Measurements from ENCODE around the gene KAZN.

Gene KAZN

DNA sequence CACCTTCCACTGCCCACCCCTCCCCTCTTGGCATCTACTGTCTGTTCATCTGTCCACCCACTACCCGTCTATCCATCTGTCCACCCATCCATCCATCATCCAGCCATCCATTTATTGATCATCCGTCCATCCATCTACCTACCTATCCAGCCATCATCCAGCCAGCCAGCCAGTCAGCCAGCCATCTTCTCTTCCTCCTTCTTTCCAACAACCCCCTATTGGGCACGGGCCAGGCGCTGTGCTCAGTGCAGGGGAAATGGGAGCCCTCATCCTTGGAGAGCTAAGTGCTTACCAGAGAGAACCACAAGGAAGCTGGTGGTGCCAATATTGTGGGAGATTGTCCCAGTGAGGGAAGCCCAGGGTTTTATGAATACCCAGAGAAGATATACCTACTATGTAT lies 503.3 kb downstream of the KAZN start:
- peaks cover 33% of the 10 kb centered on the region for H3K27me3 ChIP-seq (ENCODE audit: insufficient read depth, low read length)
- H3K9me3 ChIP-seq (ENCODE audit: insufficient read depth, low read depth, low read length): no peaks in the 10 kb centered on the region
- H3K9ac ChIP-seq (ENCODE audit: low read depth, low read length): no peak overlapping the region
- H3K36me3 ChIP-seq (ENCODE audit: insufficient read depth, low read depth, low read length): no peaks in the 10 kb centered on the region
- H3K27ac ChIP-seq (ENCODE audit: low read length): no peak overlapping the region
- no peak overlapping the region for H3K4me3 ChIP-seq (ENCODE audit: low read length)
- H3K4me1 ChIP-seq (ENCODE audit: insufficient read depth, low read length): peaks cover 3% of the 10 kb centered on the region

DNA sequence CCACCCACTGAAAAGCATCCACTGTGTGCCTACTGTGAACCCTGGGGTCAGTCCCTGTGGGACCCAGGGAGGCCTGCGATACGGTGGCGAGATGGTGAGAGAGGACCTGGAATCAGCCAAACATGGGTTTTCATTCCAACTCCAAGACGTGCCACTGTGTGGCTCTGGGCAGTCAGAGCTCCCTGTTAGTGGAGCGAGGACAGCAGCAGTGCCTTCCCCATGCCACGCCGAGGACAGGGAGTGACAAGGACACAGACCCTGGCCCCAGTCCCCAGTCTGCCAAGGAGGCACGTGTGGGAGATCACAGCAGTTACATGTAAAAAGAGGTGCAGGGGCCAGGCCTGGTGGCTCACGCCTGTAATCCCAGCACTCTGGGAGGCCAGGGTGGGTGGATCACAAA lies 504.2 kb downstream of the KAZN start:
- Histone ChIP-seq H3K9ac (ENCODE audit: low read depth, low read length) (no peak overlapping the region), H3K27ac (ENCODE audit: low read length) (no peak overlapping the region), H3K27me3 (ENCODE audit: insufficient read depth, low read length) (peaks cover 33% of the 10 kb centered on the region), H3K9me3 (ENCODE audit: insufficient read depth, low read depth, low read length) (no peaks in the 10 kb centered on the region), H3K4me1 (ENCODE audit: insufficient read depth, low read length) (peaks cover 4% of the 10 kb centered on the region), H3K36me3 (ENCODE audit: insufficient read depth, low read depth, low read length) (no peaks in the 10 kb centered on the region), H3K4me3 (ENCODE audit: low read length) (no peak overlapping the region)

DNA sequence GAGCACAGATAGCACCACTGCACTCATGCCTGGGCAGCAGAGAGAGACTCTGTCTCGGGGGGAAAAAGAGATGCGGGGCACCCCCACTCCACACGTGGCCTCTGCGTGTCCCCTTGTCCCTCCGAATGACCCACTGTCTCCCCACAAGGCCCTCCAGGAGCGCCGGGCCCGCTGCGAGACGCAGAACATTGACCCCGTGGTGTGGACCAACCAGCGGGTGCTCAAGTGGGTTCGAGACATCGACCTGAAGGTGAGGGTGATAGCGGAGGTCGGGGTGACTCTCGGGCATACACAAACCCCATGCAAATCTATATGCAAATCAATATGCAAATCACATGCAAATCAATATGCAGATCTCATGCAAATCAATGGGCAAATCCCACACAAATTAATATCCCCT lies 504.7 kb downstream of the KAZN start:
- H3K4me3 ChIP-seq (ENCODE audit: low read length): no peak overlapping the region; the same call in 1 of the 2 replicates
- no peak overlapping the region for H3K27ac ChIP-seq (ENCODE audit: low read length)
- H3K9me3 ChIP-seq (ENCODE audit: insufficient read depth, low read depth, low read length): no peaks in the 10 kb centered on the region
- no peaks in the 10 kb centered on the region for H3K36me3 ChIP-seq (ENCODE audit: insufficient read depth, low read depth, low read length)
- no peak overlapping the region for H3K9ac ChIP-seq (ENCODE audit: low read depth, low read length)
- H3K27me3 ChIP-seq (ENCODE audit: insufficient read depth, low read length): peaks cover 33% of the 10 kb centered on the region
- peaks cover 9% of the 10 kb centered on the region for H3K4me1 ChIP-seq (ENCODE audit: insufficient read depth, low read length)

DNA sequence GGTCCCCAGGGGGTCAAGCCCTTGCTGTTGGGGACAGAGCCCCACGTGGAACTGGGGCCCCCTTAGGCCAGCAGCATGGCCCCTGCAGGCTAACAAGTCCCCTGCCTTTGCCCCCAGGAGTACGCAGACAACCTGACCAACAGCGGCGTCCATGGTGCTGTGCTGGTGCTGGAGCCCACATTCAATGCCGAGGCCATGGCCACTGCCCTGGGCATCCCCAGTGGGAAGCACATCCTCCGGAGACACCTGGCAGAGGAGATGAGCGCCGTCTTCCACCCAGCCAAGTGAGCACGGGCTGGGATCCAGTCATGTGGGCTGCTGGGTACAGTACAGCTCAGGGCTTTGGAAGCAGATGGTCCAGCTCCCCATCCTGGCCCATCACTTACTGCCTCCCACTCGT lies 505.4 kb downstream of the KAZN start:
- Histone ChIP-seq H3K27me3 (ENCODE audit: insufficient read depth, low read length) (peaks cover 28% of the 10 kb centered on the region), H3K27ac (ENCODE audit: low read length) (no peak overlapping the region), H3K4me3 (ENCODE audit: low read length) (no peak overlapping the region), H3K36me3 (ENCODE audit: insufficient read depth, low read depth, low read length) (no peaks in the 10 kb centered on the region), H3K9ac (ENCODE audit: low read depth, low read length) (no peak overlapping the region), H3K4me1 (ENCODE audit: insufficient read depth, low read length) (peaks cover 14% of the 10 kb centered on the region), H3K9me3 (ENCODE audit: insufficient read depth, low read depth, low read length) (no peaks in the 10 kb centered on the region)

DNA sequence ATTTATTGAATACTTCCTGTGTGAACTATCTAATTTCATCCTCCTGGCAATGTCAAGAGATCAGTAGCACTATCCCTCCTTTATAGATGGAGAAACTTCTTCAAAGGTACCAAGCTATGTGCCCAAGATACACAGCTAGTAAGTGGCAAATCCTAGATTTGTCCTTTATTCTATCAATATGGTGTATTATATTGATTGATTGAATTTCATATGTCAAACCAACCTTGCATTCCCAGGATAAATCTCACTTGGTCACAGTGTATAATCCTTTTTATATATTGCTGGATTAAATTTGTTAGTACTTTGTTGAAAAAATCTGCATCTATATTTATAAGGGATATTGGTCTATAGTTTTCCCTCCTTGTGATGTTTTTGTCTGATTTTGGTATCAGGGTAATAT lies 506.3 kb downstream of the KAZN start:
- peaks cover 21% of the 10 kb centered on the region for H3K27me3 ChIP-seq (ENCODE audit: insufficient read depth, low read length)
- H3K36me3 ChIP-seq (ENCODE audit: insufficient read depth, low read depth, low read length): no peaks in the 10 kb centered on the region
- H3K4me1 ChIP-seq (ENCODE audit: insufficient read depth, low read length): peaks cover 14% of the 10 kb centered on the region
- H3K9me3 ChIP-seq (ENCODE audit: insufficient read depth, low read depth, low read length): no peaks in the 10 kb centered on the region
- H3K27ac ChIP-seq (ENCODE audit: low read length): no peak overlapping the region
- H3K4me3 ChIP-seq (ENCODE audit: low read length): no peak overlapping the region
- no peak overlapping the region for H3K9ac ChIP-seq (ENCODE audit: low read depth, low read length)

DNA sequence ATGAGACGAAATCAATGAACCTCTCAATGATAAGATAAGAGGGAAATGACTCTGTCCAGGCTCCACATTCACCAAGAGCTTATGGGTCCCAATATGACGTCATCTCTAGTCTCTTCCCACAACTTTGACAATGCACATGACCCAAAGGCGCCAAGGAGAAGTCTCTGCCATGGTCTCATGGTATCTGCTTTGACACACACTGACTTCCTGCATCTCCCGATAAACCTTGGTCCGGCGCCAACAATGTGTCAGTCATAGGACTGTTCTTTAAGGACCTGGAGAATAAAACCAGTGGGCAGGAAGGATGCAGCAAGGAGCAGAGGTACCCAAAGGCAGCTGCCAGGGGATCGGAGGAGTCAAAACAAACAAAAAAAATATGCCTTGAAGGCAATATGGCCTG lies 508.1 kb downstream of the KAZN start:
- H3K4me1 ChIP-seq (ENCODE audit: insufficient read depth, low read length): peaks cover 11% of the 10 kb centered on the region; the same call in 1 of the 2 replicates
- no peak overlapping the region for H3K9ac ChIP-seq (ENCODE audit: low read depth, low read length)
- H3K9me3 ChIP-seq (ENCODE audit: insufficient read depth, low read depth, low read length): no peaks in the 10 kb centered on the region

DNA sequence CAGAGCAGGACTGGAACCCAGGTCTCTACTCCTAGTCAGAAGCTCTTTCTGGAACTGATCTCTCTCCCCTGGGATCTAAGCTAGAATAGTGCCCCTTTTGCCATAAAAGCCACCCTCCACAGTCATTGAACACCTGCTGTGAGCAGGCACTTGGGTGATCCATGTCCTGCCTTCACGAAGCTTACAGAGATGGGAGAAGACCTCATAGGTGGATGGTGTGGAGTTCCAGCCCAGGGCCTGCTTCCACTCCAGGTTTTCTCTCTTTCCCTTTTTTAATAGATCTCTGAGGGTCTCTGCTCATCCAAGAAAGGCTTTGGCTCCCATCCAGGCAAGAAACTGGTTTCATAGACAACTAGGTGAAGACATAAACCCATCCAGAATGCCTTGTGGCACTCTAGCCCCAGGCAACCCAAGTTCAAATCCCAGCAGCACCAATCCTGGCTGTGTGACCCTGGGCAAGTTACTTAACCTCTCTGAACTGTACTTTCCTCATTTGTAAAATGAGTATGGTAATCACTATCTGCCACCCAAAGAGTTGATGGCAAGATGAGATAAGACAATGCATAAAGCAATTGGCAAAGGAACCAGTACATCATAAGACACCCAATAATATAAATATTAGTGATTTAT lies 508.7 kb downstream of the KAZN start:
- Histone ChIP-seq H3K27ac (ENCODE audit: low read length) (no peak overlapping the region), H3K36me3 (ENCODE audit: insufficient read depth, low read depth, low read length) (no peaks in the 10 kb centered on the region), H3K4me3 (ENCODE audit: low read length) (no peak overlapping the region), H3K9me3 (ENCODE audit: insufficient read depth, low read depth, low read length) (no peaks in the 10 kb centered on the region), H3K9ac (ENCODE audit: low read depth, low read length) (no peak overlapping the region), H3K4me1 (ENCODE audit: insufficient read depth, low read length) (peaks cover 16% of the 10 kb centered on the region; the same call in 1 of the 2 replicates), H3K27me3 (ENCODE audit: insufficient read depth, low read length) (no peaks in the 10 kb centered on the region)

More for the DNA sequence above, 508.1 kb downstream of the KAZN start:
- Histone ChIP-seq H3K4me3 (ENCODE audit: low read length) (no peak overlapping the region), H3K27me3 (ENCODE audit: insufficient read depth, low read length) (peaks cover 4% of the 10 kb centered on the region), H3K27ac (ENCODE audit: low read length) (no peak overlapping the region), H3K36me3 (ENCODE audit: insufficient read depth, low read depth, low read length) (no peaks in the 10 kb centered on the region)

DNA sequence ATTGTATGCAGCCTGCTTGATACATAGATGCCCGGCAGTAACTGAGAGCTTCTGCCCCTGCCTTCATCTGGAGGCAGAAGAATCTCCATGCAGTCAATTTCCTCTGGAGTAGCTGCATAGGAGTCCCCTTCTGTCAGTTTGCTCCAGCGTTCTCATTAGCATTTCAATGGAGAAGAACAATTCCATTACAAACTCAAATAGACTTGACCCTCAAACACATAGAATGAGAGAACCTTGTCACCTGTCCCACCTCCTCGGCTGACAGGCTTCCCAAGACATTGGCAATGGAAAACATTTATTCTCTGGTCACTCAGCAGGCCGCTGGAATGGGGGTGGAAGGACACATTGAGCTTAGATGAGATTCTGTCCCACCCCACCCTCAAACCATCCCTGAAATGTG lies 509.4 kb downstream of the KAZN start:
- H3K27me3 ChIP-seq (ENCODE audit: insufficient read depth, low read length): no peaks in the 10 kb centered on the region
- H3K9me3 ChIP-seq (ENCODE audit: insufficient read depth, low read depth, low read length): no peaks in the 10 kb centered on the region
- no peak overlapping the region for H3K9ac ChIP-seq (ENCODE audit: low read depth, low read length)
- peaks cover 23% of the 10 kb centered on the region; the same call in 1 of the 2 replicates for H3K4me1 ChIP-seq (ENCODE audit: insufficient read depth, low read length)
- H3K27ac ChIP-seq (ENCODE audit: low read length): no peak overlapping the region
- no peaks in the 10 kb centered on the region for H3K36me3 ChIP-seq (ENCODE audit: insufficient read depth, low read depth, low read length)
- peak overlapping the region; percentile 17; the same call in 1 of the 2 replicates for H3K4me3 ChIP-seq (ENCODE audit: low read length)

DNA sequence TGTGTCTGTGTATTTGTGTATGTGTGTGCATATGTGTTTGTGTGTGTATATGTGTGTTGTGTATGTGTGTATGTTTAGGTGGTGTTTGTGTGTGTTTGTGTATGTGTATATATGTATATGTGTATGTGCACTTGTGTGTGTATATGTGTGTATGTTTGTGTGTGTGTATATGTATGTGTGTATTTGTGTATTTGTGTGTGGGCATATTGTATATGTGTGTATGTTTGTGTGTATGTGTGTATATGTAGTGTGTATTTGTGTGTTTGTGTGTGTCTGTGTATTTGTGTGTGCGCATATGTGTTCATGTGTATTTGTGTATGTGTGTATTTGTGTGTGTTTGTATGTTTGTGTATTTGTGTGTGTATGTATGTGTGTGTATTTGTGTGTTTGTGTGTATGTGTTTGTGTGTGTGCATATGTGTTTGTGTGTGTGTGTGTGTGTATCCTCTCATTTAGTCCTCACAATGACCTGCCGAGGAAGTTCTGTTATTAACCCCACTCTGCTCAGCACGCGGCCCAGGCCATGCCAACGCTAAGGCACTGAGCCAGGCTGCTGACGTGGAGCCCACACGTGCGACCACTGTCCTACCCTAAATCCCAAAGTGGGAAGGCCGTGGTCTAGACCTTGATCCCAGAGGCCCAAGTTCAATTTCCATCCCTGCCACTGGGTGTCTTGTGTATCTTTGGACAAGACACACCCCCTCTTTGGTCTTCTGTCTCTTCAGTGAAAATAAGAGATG lies 511.8 kb downstream of the KAZN start:
- no peaks in the 10 kb centered on the region for H3K27me3 ChIP-seq (ENCODE audit: insufficient read depth, low read length)
- H3K9me3 ChIP-seq (ENCODE audit: insufficient read depth, low read depth, low read length): no peaks in the 10 kb centered on the region
- H3K36me3 ChIP-seq (ENCODE audit: insufficient read depth, low read depth, low read length): no peaks in the 10 kb centered on the region
- H3K9ac ChIP-seq (ENCODE audit: low read depth, low read length): no peak overlapping the region
- no peak overlapping the region for H3K27ac ChIP-seq (ENCODE audit: low read length)
- H3K4me3 ChIP-seq (ENCODE audit: low read length): no peak overlapping the region
- H3K4me1 ChIP-seq (ENCODE audit: insufficient read depth, low read length): peaks cover 28% of the 10 kb centered on the region; the same call in 1 of the 2 replicates

DNA sequence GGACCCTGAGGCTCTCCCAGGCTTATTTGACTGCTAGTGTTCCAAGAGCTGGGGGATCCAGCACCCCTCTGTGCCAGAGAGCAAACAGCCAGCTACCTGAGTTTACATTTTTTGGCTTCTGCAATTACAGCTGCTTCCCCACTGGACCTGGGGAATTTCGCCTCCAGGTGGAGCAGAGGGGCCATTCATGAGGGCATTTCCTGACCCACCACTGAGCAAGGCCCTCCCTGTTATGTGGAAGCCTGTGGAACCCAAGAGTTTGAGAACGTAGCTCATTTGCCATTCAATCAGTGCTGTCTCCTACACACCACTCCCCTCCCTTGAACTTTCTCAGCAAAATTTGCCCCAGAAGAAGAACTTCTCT lies 512.4 kb downstream of the KAZN start:
- H3K4me3 ChIP-seq (ENCODE audit: low read length): no peak overlapping the region
- H3K27me3 ChIP-seq (ENCODE audit: insufficient read depth, low read length): no peaks in the 10 kb centered on the region
- no peaks in the 10 kb centered on the region for H3K9me3 ChIP-seq (ENCODE audit: insufficient read depth, low read depth, low read length)
- H3K36me3 ChIP-seq (ENCODE audit: insufficient read depth, low read depth, low read length): no peaks in the 10 kb centered on the region
- no peak overlapping the region for H3K9ac ChIP-seq (ENCODE audit: low read depth, low read length)
- no peak overlapping the region for H3K27ac ChIP-seq (ENCODE audit: low read length)
- H3K4me1 ChIP-seq (ENCODE audit: insufficient read depth, low read length): peaks cover 28% of the 10 kb centered on the region; the same call in 1 of the 2 replicates

DNA sequence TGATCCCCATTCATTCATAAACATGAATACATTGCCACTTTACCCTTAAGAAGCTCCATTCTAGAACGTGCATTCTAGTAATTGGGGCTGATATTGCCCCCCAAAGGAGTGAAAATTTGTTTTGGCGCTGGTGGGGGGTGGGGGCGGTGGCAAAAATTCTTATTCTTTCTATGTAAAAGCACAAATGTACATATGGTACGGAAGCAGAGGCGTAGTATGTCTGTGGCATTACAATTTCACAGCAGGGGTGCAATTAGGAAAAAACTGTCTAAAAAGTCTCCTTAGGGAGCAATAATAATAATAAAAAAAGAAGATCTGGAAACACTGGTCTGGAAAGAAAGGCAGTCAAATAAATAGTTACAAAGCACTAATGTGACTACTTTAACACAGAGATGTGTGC lies 514.7 kb downstream of the KAZN start:
- Histone ChIP-seq H3K9me3 (ENCODE audit: insufficient read depth, low read depth, low read length) (no peaks in the 10 kb centered on the region), H3K9ac (ENCODE audit: low read depth, low read length) (no peak overlapping the region), H3K27ac (ENCODE audit: low read length) (no peak overlapping the region), H3K27me3 (ENCODE audit: insufficient read depth, low read length) (no peaks in the 10 kb centered on the region), H3K36me3 (ENCODE audit: insufficient read depth, low read depth, low read length) (no peaks in the 10 kb centered on the region), H3K4me3 (ENCODE audit: low read length) (no peak overlapping the region), H3K4me1 (ENCODE audit: insufficient read depth, low read length) (peaks cover 23% of the 10 kb centered on the region; the same call in 1 of the 2 replicates)

DNA sequence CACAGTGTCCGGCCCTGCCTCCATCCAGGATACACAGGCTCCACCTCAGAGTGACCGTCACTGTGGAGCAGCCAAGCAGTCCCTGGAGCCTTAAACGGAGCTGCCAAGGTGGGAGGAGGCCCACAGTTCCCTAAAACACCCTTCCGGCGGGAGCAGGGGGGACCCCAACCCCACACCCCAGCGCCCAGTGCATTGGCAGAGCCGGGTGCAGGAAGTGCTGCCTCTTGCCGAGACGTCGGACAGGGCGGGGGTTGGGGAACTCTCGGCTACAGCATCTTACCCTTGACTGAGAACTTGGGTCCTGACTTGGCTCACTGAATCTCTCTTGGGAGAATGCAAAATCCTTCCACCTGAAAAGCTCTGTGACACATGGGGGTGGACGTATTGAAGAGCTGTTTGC lies 516.4 kb downstream of the KAZN start:
- Histone ChIP-seq H3K4me3 (ENCODE audit: low read length) (no peak overlapping the region), H3K4me1 (ENCODE audit: insufficient read depth, low read length) (peaks cover 18% of the 10 kb centered on the region; the same call in 1 of the 2 replicates), H3K27ac (ENCODE audit: low read length) (no peak overlapping the region), H3K9ac (ENCODE audit: low read depth, low read length) (no peak overlapping the region), H3K36me3 (ENCODE audit: insufficient read depth, low read depth, low read length) (no peaks in the 10 kb centered on the region), H3K9me3 (ENCODE audit: insufficient read depth, low read depth, low read length) (no peaks in the 10 kb centered on the region), H3K27me3 (ENCODE audit: insufficient read depth, low read length) (no peaks in the 10 kb centered on the region)
